GM18507 (cell line): ENCODE measurements around the gene PIGN.
"Not testable (repeated sequence)": the region's sequence is repeated elsewhere in the genome, so short reads cannot be mapped to it uniquely, and the experiment has no call there.

Experiments
- DNase-seq: peaks from one replicate; pipeline ENCODE4 v3.0.0; 2011; ENCODE audit warnings: low read depth; ENCODE audit not compliant: insufficient read length; ENCODE audit errors: extremely low spot score
- FAIRE-seq: peaks from 2 replicates; lab custom pipeline; 2011; peaks lifted over from hg19 to GRCh38; lab: Jason Lieb, UNC

The PIGN gene

DNA sequence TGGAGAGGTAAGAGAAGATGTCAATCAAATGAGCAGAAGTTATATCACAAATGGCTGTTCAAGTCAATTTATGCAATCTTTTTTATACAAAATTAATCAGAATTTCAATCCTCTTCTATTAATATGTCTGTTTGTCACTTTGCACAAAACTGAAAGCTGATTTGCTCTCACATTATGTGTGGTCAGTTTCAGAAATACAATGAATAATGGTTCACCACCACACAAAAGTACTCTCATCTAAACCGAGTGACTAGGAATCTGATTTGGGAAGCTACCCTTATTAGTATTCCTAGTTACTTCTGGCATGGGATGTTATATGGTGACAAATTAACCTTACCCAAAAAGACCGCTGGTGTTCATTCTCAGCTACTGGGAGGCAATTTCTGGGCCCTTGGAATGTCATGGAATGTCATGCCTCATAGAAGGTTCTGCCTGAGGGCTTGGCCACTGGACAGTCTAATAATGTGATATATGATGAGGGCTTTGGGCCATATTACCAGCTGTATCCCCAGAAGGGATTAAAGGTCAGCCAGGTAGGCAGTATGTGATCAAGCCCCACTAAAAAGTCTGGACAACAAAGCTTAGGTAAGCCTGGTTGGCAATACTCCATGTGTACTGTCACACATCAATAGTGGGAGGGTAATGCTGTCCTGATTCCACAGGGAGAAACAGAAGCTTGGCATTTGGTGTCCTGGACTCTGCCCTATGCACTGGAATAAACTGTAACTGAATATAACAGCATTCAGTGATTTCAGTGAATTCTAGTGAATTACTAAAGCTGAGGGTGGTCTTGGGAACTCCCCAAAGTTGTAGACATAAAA, 113.2 kb downstream of the PIGN start:
- DNase-seq = no peak
- FAIRE-seq = no peak

DNA sequence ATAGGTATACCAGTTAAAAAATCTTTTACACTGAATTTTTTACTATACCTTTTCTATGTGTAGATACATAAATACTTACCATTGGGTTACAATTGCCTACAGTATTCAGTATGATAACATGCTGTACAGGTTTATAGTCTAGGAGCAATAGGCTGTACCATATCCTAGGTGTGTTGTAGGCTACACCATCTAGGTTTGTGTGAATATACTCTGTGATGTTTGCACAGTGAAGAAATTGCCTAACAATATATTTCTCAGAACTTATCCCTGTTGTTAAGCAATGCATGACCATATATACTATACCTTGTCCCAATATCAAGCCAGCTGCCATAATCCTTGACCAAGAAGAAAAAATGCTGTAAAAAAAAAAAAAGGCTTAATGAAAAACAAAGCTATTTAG, 114.5 kb downstream of the PIGN start:
- FAIRE-seq (no peak), DNase-seq (no peak)

DNA sequence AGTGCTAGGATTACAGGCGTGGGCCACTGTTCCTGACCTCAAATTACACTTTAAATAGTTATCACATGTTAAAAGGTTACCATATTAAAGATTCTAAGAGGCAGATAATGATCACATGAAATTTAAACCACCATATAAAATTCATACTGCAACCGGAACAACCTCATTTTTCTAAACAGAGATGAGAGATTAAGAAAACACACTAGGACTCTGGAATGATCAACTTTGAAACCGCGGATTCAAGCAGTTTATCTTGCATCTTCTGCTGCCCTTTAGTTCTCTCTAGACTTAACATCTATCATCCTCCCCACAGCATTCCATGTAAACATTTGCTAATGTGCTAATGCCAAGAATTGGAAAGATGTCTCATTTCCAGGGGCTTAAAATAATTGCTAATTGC, 115.8 kb downstream of the PIGN start:
- FAIRE-seq (no peak), DNase-seq (no peak)

DNA sequence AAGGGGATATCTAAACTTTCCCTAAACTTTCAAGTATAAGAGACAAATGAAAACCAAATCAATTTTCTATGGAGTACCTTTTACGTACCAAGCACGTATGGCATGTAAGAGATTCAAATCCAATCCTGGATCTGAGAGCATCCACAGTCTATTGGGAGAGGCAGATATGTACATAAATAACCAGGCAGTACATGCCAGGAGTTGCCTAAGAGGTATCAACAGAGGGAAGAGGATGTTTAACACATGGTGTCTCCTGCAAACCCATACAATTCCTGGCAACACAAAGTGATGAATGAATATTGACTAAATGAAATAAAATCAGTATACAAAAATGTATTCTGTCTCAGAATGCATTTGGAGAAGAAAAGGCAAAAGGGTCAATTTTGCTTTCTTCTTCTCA, 116.6 kb downstream of the PIGN start:
- FAIRE-seq = no peak
- no peak for DNase-seq

DNA sequence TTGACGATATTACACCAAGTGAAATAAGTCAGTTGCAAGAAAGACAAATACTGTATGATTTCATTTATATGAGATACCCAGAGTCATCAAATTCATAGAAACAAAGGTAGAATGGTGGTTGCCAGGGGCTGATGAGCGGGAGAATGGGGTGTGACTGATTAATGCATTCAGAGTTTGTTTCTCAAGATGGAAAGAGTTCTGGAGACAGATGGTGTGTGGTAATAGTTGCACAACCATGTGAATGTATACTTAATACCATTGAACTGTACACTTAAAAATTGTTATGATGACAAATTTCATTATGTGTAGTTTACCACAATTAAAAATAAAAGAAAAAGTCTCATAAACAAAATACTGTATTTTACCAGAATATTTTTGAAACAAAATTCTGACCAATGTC, 117.3 kb downstream of the PIGN start:
- DNase-seq (no peak), FAIRE-seq (no peak)

DNA sequence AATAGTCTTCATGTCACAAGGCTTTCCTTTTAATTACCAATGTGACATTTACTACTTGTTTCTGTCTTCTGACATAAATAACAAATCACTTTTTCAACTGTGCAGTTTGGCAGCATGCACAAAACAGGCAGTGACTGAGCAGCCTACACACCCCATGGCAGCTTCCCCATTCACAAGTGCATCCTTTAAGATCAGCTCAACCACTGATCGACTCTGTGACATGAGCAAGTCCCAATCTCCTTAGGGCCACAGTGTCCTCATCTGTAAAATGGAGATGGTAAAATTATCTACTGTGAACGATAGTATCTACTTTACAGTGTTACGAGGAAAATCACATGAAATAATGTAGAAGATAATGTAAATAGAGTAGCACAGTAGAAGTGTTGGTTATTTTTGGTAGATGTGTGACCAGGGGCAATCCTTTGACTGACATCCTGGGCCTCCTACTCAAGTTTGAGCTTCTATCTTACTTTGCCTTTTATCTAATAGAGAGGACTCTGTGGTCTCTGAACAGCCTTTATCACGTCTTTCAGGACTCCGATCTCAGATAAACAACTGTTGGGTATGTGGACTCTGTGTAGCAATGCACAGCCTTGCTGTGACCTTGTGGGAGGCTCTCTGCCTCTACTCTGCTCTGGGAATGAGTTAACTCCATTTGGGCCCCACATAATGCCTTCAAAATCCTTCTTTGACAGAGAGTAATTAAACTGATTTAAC, 120.6 kb downstream of the PIGN start:
- no peak for FAIRE-seq
- no peak for DNase-seq

DNA sequence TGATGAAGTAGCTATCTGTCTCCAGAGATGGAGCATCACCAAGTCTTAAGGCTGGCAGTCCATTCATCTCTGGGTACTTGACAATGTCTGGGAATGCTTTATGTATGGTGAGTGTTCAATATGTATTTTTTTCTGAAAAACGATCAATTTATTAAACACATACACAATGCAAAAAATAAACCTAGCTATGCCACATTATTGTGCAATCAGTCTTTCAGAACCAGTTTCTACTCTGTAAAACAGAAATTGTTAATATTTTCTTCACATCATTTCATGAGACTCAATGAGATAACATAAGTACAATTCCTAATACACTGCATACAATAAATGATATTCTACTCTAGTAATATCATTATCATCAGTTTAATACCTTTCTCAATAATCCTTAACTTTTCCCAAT, 122.5 kb downstream of the PIGN start:
- no peak for FAIRE-seq

DNA sequence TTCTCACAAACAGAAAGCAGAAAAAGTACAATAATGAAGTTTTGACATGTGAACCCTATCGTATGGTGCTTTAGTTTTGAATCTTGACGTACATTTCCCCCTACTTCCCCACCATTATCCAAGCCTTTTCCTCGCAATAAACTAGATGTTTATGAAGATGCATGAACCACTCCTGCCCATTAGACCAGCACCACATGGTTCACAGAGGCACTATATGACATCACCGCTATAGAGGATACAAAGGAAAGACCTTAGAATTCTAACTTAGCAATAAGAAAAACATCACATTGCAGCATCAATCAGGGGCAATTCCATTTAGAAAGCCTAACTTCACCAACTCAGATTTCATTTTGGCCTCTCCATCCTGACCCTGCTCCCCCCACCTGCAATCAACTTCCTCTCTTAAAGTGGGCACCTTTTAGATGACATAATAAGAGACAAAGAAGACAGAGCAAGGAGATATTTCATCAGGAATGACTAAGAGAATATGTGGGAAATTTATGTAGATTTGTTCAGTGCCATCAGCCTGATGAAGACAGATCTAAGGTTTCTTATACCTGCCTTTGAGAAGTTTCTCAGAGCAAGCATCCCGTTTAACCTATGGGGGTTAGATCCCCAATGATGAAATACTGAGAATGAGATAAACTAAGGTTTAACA, 124.9 kb downstream of the PIGN start:
- DNase-seq = no peak
- FAIRE-seq = no peak

More for the DNA sequence above, 122.5 kb downstream of the PIGN start:
- DNase-seq = no peak

DNA sequence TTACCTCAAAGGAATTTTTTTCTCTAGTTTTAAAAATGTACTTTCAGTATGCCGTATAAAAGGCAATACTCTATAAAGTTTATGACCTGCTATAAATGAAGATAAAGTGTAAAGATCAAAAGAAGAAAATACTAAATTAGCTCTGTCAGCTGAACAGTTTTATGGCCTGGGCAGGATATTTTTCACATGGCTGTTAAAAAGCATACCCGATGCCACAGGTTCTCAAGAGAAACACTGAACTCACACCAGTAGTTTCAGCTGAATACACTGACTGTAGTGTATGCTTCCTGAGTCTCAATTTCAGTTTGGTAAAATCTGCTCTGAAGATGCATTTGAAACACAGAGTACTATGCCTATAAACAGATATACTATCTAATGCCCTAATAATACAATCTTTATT, 126.0 kb downstream of the PIGN start:
- DNase-seq (no peak), FAIRE-seq (no peak)

DNA sequence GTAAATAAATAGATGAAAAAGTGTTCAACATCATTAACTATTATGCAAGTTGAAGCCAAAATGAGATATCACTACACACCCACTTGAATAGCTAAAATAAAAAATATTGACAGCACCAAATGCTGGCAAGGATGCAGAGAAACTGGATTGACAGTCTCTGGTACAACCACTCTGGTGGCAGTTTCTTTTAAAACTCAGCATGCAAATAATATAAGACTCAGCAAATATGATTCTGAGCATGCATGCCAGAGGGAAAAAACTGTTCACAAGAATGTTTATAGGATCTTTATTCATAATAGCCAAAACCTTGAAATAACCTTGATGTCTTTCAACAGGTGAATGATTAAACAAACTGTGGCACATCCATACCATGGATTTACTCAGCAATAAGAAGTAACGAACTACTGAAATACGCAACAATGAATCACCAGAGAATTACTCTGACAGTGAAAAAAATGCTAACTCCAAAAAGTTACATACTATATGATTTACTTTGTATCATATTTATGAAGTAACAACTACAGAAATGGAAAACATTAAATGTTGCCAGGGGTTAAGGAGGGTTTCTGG, 131.8 kb downstream of the PIGN start:
- no peak for FAIRE-seq

DNA sequence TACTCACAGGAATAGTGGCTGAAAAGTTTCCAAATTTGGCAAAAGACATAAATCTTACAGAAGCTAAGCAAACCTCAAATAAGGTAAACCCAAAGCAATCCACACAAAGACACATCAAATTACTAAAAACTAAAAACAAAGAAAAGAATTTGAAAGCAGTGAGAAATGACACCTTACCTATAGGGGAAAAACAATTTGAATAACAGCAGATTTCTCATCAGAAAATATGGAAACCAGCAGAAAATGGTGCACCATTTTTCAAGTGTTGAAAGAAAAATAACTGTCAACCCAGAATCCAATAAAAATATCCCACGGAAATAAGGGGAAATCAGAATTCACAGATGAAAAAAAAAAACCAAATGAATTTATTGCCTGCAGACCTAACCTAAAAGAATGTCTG, 138.6 kb downstream of the PIGN start:
- FAIRE-seq (no peak), DNase-seq (no peak)

More for the DNA sequence above, 131.8 kb downstream of the PIGN start:
- DNase-seq = no peak

DNA sequence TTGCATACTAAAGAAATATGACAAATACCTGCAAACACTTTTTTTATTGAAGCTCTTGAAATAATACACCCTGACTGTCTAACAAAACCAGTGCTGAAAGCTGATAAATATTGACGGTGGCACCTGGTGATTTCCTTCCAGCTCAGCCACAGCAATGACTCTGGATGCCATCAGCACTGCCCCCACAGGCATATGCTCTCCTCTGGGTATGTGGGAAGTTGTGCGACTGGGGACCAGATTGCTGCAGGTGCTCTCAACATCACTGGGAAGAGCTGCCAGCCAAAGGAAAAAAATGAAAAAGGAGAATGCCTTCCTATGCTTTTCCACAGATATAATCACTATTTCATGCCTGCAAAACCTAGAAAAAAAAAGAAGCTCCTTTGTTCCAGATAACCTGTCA, 141.5 kb downstream of the PIGN start:
- no peak for FAIRE-seq

DNA sequence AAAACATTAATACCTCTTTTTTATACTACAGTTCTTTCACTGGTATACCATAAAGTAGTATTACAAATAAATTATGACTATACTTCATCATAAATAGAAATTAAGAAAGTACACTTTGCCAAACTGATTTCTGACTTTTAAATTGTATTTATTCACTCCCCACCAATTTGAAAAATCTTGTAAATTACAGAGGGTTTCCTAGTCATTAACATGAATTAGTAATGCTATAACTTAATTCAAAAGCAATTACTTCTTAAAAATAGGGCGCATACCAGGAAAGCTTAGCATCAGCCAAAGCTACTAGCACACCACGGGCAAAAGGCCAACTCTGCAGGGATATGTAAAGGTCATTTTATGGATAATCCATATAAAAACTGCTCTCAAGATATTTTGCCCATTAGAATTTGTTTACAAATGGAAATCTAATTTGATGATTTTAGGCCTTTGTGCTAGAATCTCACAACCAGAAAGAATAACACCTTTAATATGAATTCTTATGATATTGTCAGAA, 142.3 kb downstream of the PIGN start:
- DNase-seq = no peak
- no peak for FAIRE-seq

More for the DNA sequence above, 141.5 kb downstream of the PIGN start:
- DNase-seq = no peak

DNA sequence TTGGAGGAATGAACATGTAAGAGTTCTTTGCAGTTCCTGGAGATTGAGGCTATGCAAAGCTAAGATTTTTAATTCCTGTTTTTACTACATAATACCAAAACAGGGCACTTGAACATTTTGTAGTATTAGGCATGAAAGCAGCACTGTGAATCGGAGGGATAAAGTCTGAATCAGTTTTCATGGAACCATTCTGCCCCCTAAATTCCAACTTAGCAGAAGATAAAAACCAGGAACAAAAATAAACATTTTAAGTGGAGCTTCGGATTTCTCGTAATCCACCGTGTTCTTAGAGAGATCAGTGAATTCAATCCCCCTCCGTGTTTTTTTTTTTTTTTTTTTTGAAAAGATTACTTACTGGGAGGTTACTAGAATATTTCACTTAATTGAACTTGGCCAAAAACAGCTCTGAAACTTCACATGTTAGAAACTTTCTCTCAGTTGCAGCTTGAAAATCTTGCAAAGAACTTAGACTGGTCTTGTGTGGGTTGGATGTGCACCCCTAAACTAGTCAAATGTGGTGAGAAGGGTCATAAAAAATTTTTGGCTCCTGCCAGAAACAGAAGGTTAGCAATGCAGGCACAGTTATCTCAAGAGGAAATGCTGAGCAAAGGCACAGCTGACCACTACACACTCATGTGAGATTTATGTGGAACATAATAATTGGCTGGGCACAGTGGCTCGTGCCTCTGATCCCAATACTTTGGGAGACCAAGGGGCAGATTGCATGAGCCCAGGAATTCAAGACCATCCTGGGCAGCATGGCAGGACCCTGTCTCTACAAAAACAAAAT, 148.7 kb downstream of the PIGN start:
- FAIRE-seq (no peak), DNase-seq (no peak)

DNA sequence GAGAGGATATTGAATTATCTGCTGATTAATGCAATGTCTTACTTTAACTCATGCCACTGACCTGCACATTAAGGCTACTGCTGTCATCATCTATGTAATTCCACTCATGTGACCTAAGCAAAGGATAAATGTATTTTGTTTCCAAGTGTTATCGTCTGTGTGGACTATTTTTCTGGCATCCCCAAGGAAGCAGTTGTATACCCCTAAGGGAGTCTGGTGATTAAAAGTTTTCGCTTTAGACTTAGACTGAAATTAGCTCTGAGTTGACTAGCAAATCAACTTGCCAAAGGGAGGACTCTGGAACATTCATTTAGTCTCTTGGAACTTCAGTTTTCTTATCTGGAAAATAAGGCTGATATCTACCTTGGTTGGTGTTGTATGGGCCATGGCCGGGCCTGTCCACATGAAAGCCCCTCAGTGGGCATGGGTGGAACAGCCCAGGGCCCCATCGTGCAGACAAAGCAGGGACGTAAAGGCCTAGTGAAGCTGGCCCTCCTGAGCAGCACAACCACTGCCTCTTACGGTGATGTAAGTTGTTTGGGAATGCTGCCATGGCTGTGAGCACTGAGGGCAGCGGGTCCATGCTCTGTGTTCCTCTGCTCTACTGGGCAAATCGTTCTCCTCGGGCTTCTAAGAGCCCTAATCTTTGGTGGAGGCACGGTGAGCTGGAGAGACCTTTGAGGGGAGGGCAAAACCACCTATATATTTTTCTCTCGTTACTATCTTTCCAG, 149.7 kb downstream of the PIGN start:
- DNase-seq = no peak
- FAIRE-seq = no peak

DNA sequence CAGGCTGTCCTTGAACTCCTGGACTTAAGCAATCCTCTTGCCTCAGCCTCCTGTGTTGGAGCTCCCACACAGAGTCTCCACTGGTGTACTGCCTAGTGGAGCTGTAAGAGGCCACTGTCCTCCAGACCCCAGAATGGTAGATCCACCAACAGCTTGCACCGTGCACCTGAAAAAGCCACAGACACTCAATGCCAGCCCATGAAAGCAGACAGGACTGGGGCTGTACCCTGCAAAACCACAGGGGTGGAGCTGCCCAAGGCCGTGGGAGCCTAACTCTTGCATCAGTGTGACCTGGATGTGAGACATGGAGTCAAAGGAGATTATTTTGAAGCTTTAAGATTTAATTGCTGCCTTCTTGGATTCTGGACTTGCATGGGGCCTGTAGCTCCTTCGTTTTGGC, 152.6 kb downstream of the PIGN start:
- not testable (repeated sequence) for FAIRE-seq, DNase-seq

DNA sequence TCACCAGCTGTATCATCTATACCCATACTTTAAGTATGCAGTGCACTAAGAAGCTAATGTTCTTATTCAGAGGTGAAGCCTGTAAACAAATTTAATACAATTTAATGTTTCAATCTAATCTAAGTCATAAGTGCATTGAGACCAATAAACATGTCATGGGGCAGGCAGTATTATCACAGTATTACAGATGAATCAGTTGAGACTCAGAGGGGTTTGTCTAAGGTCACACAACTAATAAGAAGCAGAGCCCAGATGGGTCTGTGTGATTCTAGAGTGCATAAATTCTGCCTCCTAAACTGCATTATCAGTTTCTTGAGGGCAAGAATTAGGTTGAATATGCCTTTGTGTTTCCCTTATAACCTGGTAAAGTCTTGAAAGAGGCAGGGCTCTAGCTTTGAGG, 153.1 kb downstream of the PIGN start:
- FAIRE-seq (no peak), DNase-seq (no peak)

DNA sequence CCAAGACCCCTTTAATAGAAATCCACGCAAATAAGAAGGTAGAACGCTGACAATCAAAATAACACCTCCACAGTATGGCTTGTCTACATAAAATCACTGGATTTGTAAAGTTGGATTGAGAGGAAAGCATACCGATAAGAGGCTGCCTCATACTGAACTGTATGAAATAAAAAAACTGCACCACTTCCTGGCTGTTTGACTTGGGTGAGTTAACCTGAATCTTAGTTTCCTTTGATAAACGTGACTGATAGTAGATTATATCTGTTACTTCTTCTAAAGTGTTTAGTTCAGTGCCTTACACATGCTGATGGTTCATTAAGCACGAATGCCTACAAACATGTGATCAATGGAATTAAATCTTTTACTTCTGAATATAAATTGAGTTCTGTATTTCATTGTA, 153.6 kb downstream of the PIGN start:
- FAIRE-seq (no peak), DNase-seq (no peak)
